GM04504 (cell line): ENCODE data around the gene ADCY9.
"Not testable (repeated sequence)": the region's sequence is repeated elsewhere in the genome, so short reads cannot be mapped to it uniquely, and the experiment has no call there.

Experiments used
- DNase-seq: peaks from one replicate; pipeline ENCODE4 v3.0.0-alpha.2; 2012; ENCODE audit warnings: low read depth

ADCY9 gene

DNA sequence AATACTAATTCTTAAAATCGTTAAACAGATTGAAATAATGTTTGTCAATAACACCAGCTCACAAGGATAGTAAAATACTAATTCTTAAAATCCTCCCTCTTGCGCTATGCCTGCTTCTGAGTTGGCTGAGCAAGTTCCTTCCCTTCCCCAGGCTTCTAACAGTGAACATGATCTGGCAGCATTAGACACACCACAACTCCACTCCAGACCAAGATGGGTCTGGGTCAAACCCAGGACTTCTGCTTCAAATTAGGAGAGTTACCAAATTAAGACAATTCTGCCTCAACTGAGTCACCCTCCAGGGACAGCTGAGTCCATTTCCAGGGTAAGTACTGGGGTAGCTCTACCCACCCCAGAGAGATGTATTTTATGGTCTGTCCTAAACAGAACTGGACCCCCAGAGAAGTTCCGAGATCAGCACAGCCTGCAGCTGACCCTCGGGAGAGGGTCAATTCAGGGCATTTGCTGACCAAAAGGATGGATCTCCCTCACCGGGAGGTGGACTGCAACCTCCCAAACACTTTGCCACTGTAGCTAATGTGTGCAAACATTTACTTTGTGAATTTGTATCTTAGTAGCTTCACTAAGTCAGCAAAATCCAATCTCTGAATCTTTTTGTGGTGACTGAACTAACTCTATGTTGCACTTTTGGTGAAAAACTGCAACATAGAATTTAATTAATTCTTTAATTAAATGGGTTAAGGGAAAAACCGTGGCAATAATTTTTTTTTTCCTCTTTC is 48.8 kb downstream of the ADCY9 start:
- DNase-seq = peak; percentile 58

DNA sequence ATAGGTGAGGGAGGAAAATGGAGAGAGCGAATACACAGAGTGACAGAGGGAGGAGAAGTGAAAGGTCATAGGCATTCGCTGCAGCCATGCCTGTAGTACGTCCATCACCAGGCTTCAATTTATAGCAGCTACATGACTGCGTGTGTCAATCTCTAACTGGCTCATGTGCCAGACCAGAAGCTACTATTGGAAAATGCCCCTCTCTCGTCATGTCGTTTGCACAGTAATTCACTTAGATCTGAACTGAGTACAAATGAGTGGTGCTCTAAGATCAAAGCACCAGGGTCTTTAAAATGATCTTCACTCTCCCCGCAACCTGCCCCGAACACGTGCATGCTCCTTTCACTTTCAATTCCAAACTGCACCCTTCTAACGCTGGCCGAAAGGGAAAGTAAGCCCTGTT is 51.3 kb downstream of the ADCY9 start:
- no peak for DNase-seq

DNA sequence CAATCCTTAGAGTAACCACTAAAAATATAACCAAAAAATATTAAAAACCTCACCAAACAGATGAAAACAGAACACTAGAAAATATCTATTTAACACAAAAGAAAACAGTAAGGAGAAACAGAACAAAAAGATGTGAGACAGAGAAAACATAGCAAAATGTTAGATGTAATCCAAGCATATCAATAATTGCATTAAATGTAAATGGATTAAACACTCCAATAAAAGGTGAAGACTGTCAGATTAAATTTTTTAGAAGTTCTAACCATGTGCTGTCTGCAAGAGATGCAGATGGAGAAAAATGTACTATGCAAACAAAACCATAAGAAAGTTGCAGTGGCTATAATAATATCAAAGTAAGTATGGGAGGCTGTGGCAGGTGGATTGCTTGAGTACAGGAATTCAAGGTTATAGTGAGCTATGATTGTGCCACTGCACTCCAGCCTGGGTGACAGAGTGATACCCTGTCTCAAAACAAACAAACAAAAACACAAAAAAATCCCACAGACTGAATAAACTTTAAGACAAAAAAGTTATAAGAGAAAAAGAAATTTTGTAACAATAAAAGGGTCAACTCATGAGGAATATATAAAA is 53.9 kb downstream of the ADCY9 start:
- no peak for DNase-seq

DNA sequence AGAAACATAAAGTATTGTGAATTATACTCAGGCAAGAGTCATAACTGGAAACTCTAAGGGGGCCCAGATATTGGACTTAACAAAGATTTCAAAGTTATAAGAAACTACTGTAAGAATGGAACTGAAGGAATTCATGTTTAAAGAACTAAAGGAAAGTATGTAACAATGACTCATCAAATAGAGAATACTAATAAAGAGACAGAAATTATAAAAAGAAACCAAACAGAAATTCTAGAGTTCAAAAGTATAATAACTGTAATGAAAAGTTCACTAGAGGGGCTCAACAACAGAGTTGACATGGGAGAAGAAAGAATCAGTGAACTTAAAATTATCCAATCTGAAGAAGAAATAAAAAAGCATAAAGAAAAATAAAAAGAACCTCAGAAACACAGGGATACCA is 55.4 kb downstream of the ADCY9 start:
- no peak for DNase-seq

DNA sequence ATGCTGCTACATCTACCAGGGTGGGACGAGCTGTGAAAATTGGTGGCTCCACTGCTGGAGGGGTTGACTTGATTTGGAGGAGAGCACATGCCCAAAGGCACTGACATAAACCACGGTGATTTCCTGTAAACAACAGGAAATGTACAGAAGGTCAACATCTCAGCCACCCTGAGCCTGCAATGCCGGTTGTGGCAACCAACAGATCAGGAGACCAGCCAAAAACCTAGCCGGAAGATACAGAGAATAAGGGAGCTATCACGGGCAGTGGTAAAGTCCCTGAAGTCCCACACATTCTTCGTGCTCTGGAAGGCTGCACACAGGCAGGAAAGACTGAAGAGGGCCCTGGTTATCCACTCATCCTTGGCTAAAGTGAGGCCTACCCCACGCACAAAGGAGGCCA is 56.2 kb downstream of the ADCY9 start:
- no peak for DNase-seq

DNA sequence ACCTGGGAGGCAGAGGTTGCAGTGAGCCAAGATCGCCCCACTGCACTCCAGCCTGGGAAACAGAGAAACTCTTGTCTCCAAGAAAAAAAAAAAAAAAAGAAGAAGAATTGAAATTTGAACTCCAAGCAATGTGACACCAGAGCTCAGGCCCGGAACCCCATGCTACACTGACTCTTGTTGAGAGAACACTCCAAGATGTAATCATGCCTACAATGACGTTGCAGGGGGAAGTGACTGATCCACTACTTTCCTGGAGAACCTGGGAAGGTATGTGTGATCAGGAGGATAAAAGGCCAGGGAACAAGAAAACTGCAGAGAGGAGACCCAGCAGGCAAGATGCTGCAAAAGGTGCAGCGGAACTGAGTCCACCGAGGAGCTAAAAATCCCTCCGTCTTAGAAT is 57.9 kb downstream of the ADCY9 start:
- no peak for DNase-seq

DNA sequence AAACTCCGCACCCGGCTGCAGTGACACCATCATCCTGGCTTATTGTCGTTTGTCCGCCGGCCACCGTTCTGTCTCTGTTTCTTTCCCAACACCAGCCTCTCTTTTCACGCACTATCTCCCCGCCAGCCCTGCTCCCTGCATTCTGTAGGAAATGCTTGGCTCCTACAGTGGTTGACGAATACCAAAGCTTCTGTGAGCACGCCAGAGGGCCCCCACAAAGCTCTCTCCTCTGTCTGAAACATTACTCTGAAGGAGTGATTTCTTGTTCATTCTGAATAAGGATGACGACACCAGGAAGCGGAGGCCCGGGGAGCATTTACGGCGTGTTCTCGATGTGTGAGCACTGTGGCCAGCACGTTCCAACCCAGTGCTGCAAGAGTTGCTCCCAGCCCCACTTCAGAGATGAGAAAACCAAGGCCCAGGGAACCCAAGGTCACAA is 58.8 kb downstream of the ADCY9 start:
- DNase-seq = no peak

DNA sequence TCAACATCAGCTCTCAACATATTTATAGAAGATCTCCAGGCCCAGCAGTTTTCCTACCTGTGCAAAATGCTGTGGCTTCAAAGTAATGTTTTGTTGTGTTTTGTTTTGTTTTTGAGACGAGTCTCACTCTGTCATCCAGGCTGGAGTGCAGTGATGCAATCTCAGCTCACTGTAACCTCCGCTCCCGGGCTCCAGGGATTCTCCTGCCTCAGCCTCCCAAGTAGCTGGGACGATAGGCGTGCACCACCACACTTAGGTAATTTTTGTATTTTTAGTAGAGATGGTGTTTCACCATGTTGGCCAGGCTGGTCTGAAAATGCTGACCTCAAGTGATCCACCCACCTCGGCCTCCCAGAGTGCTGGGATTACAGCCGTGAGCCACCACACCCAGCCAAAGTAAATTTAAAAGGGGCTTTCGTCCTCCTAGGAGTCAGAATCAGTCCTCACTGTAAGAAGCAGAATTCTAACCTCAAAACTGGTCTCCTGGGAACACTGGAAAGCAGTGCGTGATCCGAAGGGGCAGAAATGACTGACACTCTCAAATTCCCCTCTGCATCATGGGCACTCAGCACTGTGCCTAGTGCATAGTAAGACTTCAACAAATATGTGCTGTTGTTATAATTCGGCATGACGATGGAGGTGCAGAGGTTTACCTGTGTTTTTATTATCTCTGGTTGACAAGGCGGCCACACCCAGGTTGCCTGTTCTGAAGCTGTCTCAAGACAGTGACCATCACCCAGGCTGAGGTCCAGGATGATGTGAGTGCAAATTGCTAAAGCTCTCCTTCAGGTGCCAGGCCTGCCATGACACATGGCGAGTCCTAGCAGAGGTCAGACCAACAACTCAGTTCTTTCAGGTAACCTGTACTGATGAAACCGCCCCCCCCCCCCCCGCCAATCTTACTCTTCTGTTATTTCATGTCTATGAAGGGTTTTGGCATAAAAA is 59.8 kb downstream of the ADCY9 start:
- DNase-seq = no peak

DNA sequence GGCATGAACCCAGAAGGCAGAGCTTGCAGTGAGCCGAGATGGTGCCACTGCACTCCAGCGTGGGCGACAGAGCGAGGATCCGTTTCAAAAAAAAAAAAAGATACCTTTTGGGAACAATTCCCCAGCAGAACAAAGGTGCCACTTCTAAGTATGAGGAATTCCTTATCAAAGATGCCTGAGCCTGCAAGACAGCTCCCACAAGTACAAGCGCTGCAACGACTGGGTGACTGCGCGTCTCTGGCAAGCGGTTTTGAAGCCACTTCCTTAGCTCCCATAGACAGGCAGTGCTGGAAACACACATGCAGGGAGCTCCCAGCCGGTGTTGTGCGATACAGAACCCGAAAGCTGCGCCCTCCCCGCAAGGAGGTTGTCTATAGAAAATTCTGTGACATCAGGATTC is 60.5 kb downstream of the ADCY9 start:
- DNase-seq = no peak

DNA sequence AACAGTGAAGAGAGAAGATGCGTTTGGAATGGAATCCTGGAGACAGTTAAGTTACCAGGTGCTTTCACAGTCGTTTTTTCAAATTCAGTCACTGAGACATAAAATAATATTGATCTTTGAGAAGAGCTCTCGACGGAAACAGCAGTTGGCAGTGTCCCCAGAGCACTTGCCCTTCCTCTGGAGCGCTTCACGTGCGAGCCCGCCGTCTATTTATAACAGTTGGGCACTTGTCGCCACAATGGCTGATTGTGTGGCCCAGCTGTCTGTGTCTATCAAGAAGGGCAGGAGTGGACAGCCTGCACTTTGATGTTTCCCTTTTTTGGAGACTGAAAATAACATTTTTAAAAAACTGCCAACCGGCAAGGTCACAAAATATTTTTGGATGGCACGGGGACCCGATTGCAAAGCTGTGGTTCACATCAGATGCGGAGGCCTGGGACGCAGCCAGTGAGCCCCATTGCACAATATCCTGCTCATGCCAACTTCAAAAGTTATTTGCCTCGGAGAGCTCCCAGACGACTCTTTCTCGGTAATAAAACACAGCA is 62.9 kb downstream of the ADCY9 start:
- DNase-seq = no peak

DNA sequence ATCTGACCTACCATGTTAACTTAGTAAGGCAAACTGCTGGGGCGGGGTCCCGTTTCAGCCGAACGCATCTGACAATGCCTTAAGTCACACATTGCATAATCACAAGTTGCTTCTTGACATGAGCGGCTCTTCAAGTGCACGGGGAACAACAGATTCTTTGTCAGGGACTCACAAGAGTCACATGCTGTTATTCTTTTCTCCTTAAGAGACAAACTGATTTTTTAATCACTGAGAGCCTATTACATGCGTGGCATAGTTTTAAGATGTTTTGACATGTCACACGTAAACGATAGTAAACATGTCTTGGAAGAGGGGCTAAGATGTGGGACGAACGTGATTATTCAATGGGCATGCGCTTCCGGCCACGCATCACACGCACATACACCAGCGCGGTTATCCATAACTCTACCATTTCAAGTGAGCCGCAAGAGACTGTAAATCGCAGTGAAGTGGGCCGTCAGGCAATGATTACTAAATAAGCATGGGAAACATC is 63.4 kb downstream of the ADCY9 start:
- peak; percentile 72 for DNase-seq

DNA sequence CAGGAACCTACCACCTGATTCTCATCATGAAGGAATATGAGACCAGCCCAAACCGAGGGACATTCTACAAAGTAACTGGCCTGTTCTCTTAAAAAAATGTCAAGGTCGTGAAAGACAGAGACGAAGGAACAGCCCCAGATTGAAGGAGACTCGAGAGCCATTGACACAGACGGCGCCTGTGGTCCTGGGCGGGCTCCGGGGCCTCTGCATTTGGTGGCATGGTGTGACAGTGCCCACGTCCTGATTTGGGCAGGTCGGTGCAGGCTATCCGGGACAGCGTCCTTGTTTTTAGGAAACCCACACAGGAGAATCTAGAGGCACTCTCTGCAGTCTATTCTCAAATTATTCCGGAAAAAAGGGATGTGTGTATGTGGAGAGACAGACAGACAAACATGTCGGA is 64.1 kb downstream of the ADCY9 start:
- DNase-seq = no peak

DNA sequence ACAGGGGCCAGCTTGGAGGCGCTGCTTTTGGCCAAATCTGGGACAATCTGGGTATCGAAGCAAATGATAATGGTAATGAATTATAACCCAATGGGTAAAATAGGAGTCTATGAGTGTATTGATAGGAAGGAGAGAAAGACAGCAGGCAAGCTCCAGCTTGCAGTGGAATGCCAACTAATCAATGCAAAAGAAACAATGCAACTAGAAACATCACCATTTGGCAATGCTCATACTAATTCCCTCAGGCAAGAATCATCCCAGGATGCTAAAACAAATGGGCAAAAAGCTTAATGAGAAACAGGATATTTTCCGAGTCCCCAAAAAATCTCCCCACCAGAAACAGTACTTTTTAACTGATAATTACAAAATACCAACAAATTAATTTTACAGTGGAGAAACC is 64.7 kb downstream of the ADCY9 start:
- no peak for DNase-seq

DNA sequence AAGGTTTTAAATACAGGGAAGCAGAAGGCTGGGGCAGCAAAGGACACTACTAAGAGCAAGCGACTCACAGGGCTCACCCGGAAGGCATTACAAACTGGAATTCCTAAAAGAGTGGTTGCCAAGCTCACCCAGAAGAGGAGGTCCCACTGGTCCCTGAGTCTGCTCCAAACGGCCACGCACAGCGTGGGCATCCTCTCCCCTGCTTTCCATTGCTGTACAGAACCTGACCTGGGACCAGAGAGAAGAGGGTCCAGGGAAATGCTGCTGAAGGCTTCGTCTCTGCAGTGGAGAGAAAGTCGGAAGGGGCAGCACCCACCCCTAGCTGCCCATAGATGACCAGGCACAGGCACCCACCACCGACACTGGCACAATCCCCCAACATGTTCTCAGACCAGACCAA is 67.2 kb downstream of the ADCY9 start:
- DNase-seq = no peak

DNA sequence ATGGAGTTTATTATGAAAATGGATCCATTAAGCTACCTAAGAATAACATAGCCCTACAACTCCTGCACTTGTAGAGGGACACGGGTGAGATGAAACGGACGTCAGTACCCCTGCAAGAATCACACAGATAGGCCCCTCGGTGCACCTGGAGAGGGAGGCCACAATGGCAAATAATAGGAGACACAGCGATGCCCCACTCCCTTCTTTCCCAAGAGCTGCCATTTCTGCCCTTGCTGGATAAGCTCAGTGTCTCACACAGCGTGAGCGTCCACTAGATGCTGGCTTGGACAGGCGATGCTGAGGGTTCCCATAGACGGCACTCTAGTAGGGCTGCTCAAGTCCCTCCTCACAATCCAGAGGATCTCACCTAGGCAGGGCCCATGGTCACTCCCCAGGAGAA is 67.8 kb downstream of the ADCY9 start:
- no peak for DNase-seq

DNA sequence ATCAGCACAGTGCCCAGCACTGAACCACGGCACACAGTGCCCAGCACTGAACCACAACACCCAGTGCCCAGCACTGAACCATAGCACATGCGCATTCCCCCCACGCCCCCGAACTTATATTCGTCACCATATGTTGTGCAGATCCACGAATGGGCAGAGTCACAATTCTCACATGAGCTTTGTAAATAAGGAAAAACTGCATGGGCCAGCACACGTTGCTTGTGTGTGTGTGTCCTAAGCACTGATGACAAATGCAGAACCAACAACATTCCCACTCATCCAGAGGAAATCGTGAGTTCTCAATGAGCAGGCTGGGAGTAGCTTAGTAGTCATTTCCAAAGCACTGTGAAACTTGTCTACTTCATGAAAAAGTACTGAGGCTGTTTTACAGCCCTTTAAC is 70.0 kb downstream of the ADCY9 start:
- no peak for DNase-seq

DNA sequence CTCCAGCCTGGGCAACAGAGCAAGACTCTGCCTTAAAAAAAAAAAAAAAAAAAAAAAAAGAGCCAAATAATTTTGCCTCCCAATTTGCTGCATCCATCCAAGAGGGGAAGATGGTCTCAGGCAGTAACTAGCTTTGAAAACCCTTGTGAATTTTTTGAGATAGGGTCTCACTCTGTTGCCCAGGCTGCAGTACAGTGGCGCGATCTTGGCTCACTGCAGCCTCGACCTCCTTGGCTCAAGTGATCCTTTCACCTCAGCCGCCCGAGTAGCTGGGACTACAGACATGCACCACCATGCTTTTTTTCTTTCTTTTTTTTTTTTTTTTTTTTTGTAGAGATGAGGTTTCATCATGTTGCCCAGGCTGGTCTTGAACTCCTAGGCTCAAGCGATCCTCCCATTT is 70.7 kb downstream of the ADCY9 start:
- DNase-seq = not testable (repeated sequence)

DNA sequence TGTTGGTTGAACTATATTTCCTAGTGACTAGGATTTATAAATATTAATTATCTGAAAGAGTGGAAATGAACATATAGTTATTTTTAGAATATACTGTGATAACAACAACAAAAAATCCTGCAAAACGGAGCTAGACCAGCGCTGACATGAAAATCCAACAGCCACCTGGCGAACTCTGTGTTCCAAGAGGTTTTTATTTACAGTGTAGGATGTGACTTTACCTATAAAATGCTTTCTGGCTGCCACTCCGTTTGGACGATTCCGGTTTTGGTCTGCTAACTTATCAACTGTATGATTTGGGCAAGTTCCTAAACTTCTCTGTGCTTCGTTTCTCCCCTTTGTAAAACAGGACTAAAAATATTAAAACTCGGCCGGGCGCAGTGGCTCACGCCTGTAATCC is 73.7 kb downstream of the ADCY9 start:
- DNase-seq = no peak

DNA sequence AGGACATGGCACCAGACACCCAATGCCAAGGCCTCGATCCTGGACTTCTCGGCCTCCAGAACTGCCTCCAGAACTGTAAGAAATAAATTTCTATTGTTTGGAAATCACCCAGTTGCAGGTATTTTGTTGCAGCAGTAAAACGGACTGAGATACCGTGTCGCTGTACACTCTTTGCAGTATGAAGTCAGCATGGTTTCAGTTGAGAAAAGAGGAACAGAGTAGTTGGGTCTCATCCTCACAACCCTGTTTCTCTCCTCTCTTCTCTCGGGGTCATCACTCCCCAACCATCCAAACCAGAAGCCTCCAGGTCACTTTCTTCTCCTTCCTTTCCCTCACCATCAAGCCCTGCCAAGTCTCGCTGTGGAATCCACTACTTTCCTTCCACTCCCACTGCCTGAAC is 77.8 kb downstream of the ADCY9 start:
- DNase-seq = no peak

DNA sequence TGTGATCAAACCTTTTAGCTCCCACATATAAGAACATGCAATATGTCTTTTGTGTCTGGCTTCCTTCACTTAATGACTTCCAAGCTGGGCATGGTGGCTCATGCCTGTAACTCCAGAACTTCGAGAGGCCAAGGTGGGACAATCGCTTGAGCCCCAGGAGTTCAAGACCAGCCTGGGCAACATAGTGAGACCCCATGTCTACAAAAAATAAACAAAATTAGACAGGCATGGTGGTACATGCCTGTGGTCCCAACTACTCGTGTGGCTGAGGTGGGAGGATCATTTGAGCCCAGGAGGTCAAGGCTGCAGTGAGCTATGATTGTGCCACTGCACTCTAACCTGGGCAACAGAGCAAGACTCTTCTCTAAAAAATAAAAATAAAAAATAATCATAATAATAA is 79.3 kb downstream of the ADCY9 start:
- DNase-seq = not testable (repeated sequence)

DNA sequence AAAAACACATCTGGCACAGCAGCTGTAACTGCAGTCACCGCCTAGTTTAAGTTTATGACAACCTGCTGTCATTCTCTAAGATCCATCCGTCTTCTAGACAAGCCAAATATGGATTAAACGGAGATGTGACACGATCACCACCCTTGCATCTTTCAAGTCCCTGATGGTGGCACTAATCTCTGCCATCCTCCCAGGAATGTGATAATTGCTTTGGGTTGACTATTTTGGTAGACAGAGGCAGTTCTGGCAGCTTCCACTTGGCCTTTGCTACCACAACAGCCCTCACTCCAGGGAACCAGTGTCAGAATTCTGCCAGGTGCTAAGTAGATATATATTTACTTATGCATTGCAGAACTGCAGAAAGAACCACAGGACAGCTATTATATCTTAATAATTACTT is 81.3 kb downstream of the ADCY9 start:
- DNase-seq = no peak

DNA sequence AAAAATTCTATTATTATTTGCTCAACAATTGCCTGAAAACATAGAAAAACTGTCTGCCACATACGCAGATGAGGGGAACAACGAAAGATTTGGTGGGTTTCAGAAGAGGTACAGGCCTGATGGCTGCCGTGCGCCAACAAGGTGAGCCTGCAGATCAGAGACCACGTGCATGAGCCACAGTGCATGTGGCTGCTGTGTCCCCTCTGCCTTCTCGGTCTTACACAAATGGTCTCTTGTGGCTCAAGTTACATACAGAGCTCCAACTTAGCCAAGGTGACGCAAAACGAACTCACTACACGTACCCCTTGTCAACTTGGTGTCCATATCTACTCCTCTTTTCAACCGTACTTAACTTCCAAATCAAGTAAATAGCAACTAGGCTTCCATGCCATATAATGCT is 82.3 kb downstream of the ADCY9 start:
- DNase-seq = no peak

DNA sequence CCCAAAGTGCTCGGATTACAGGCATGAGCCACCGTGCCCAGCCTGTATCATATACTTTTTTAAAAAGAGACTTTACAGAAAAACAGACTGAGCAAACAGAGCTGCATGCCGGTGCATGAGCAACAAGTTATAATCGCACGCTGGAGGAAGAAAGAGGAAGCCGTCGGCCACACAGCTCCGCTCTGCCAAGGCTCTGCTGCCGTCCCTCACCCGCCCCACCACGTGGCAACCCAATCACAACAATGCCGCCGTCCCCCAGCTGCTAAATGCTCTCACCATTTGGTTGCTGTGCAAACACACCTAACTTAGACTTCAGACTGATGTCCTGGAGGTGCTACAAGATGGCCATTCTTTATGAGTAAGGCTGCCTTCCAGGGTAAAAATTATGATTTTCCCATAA is 83.5 kb downstream of the ADCY9 start:
- no peak for DNase-seq
